GM23338 (cell line): Measurements from ENCODE around the gene SLC43A2.

Source experiments
- CREB1 ChIP-seq: fragments of 250-450 bp; sonication (Bioruptor Pico); IDR thresholded peaks from 2 replicates; pipeline ENCODE4 v1.5.0; 2020; ENCODE audit warnings: low read depth, mild to moderate bottlenecking, moderate library complexity
- EZH2 ChIP-seq: fragments of 200-600 bp; sonication (generic); IDR thresholded peaks from one replicate; pipeline ENCODE4 v1.8.0; 2017; ENCODE audit warnings: antibody characterized with exemption, mild to moderate bottlenecking, low read depth; ENCODE audit not compliant: unreplicated experiment
- POLR2AphosphoS5 ChIP-seq: IDR thresholded peaks from 2 replicates; pipeline ENCODE4 v1.6.1; 2016; ENCODE audit warnings: antibody characterized with exemption, low read depth
- STAT1 ChIP-seq: IDR thresholded peaks from one replicate; pipeline ENCODE4 v1.6.1; 2016; ENCODE audit warnings: antibody characterized with exemption; ENCODE audit not compliant: unreplicated experiment
- ZNF114 ChIP-seq: fragments of 250-450 bp; sonication (Bioruptor Pico); IDR thresholded peaks from 2 replicates; pipeline ENCODE4 v1.5.0; 2020; ENCODE audit warnings: mild to moderate bottlenecking, moderate library complexity
- TF ChIP-seq, protein P1 (sequence below), 2 experiments: fragments of 200-600 bp in 1 of 2; sonication (generic) in 1 of 2; conservative IDR thresholded peaks; 2 replicates each; pipeline versions ENCODE4 v1.5.1 to v1.6.1; 2016 to 2017; ENCODE audit warnings: antibody characterized with exemption in 2 of 2, low read depth in 2 of 2, mild to moderate bottlenecking in 2 of 2, moderate library complexity in 1 of 2

DNA sequence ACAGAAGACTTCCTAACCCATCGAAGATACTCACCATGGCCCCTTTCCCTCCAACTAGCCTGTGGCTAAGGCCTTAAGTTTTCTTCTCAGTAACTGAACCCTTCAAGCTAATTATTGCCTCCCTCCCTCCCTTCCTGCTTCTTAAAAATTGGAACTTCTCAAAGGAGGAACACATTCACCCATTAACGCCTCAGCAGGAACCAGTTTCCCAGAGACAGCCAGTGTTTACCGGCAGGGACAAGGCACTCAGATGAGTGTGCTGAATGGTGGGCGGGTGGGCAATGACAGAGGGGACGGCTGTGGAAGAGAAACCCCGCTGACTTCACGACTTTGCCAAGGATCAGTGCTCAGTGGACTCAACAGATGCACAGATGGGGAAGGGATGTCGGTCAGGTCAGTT, 86.3 kb downstream of the SLC43A2 start:
- TF ChIP-seq, protein P1, sequence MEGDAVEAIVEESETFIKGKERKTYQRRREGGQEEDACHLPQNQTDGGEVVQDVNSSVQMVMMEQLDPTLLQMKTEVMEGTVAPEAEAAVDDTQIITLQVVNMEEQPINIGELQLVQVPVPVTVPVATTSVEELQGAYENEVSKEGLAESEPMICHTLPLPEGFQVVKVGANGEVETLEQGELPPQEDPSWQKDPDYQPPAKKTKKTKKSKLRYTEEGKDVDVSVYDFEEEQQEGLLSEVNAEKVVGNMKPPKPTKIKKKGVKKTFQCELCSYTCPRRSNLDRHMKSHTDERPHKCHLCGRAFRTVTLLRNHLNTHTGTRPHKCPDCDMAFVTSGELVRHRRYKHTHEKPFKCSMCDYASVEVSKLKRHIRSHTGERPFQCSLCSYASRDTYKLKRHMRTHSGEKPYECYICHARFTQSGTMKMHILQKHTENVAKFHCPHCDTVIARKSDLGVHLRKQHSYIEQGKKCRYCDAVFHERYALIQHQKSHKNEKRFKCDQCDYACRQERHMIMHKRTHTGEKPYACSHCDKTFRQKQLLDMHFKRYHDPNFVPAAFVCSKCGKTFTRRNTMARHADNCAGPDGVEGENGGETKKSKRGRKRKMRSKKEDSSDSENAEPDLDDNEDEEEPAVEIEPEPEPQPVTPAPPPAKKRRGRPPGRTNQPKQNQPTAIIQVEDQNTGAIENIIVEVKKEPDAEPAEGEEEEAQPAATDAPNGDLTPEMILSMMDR (conservative IDR thresholded peaks at IDR 0.05; ENCODE audit: low read depth in 2 of 2): no peak
- TF ChIP-seq POLR2AphosphoS5 (no peak), ZNF114 (no peak), EZH2 (no peak), CREB1 (CRISPR knock-in tag) (no peak), STAT1 (no peak)
